Measurements from ENCODE around the gene VCP. TPM values are rescaled to one million over a fixed set of nuclear protein-coding genes. Genes with fewer than 3 reads are reported as not detected.
"Not testable (repeated sequence)": the region's sequence is repeated elsewhere in the genome, so short reads cannot be mapped to it uniquely, and the experiment has no call there.

Gene VCP
- total RNA-seq, 1 donor from 2014 or later: 158 TPM

DNA sequence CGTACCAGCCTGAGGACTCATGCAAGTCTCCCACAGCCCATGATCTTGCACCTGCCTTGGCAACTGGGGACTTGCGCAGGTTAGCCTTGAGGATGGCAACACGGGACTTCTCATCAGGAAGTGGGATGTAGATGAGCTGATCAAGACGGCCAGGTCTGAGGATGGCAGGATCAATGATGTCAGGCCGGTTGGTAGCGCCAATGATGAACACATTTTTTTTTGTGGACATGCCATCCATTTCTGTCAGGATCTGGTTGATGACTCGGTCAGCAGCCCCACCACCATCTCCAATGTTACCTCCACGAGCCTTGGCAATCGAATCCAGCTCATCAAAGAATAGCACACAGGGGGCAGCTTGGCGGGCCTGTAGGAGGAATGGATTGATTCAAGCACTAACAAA is 13.0 kb downstream of the VCP start:
- ATAC-seq: no peak

DNA sequence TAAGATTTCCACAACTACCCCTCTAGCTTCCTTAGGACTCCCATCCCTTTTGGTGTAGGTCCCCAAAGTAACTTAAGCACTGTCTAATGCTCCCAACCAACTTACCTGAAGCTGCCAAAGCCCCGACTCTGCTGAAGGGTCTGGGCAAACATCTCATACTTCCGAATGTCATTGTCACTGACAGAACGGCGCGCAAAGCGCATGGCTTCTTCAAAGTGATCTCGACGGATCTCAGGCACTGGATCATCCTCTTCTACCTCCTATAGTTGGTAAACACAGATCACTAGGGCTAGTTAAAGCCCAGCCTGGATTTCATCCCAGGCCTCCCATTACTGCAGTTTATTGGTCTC is 15.2 kb downstream of the VCP start:
- ATAC-seq: no peak

DNA sequence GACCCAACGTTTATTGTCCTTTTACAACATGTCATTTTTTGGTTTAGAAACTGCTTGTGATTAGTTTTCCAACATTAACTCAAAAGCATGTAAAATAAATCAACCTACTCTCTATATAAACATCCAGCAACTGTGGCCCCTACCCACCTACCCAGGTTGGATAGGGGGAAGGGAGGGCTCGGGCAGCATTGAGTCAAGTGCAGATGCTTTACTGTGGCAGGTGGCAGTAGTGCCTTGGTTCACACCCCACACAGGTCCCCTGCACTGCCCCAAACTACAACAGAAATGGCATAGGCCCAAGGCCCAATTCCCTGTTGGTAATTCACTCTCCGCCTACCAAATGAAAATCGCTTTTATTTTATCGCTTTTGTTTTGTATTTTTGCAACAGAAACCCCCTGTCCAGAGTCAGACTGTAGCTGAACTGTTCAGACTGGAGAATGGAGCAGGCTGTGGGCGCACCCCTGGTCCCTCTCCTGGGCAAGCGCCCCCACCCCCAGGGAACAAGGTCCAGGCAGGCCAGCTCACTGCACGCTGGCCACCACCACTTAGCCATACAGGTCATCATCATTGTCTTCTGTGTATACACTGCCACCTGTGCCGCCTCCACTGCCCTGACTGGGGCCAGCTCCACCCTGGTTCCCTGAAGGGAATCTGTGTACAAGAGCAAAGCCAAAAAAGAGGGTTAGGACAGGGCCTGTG is 15.7 kb downstream of the VCP start:
- peak; percentile 14 for ATAC-seq

DNA sequence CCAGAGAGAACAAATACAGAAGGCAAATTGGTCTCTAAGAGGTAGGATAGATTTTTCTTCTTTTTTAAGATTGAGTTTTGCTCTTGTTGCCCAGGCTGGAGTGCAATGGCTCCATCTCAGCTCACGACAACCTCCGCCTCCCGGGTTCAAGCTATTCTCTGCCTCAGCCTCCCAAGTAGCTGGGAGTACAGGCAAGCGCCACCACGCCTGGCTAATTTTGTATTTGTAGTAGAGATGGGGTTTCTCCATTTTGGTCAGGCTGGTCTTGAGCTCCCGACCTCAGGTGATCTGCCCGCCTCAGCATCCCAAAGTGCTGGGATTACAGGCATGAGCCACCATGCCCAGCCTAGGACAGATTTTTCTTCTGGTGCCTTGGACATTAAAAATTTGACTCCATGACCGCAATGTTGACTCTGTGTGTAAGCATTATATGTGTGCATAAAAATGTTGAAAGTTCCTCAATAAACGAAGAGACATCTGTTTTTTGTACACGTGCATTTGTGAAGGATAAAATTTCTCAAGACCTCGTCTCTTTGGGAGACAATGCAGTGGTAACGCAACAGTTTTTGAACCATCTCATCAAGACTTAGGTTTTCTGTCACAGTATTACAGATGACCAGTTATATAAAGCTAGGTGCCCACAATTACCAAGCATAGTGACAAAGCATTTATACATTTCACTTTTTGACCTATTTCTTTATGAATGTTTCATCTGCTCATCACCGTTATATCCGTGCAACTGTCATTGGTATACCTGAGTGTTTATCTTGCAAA is 17.4 kb downstream of the VCP start:
- ATAC-seq: no peak

DNA sequence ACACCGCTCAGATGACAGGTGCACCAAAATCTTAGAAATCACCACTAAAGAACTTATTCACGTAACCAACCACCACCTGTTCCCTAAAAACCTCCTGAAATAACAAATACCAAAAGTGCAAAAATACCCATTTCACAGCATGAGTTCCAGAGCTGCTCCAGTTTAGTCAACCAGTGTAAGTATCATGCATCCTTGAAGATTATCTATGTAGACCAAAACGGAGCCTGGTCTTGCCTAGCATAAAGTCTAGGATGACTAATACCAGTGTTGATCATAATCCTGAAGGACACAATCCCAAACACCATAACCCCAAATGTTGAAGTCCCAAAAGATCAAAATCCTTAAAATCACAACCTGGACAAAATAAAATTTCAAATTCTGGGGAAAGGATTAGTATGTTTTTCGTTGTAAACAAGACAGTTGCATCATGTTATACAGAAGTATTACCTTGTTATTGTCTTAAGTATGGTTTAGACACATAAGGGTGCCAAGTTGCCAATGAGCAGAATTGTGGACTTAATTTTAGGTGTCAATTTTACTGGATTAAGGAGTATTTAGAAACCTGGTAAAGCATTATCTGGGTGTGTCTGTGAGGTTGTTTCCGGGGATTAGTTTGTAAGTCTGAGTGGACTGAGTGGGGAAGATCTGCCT is 18.1 kb downstream of the VCP start:
- ATAC-seq: no peak

DNA sequence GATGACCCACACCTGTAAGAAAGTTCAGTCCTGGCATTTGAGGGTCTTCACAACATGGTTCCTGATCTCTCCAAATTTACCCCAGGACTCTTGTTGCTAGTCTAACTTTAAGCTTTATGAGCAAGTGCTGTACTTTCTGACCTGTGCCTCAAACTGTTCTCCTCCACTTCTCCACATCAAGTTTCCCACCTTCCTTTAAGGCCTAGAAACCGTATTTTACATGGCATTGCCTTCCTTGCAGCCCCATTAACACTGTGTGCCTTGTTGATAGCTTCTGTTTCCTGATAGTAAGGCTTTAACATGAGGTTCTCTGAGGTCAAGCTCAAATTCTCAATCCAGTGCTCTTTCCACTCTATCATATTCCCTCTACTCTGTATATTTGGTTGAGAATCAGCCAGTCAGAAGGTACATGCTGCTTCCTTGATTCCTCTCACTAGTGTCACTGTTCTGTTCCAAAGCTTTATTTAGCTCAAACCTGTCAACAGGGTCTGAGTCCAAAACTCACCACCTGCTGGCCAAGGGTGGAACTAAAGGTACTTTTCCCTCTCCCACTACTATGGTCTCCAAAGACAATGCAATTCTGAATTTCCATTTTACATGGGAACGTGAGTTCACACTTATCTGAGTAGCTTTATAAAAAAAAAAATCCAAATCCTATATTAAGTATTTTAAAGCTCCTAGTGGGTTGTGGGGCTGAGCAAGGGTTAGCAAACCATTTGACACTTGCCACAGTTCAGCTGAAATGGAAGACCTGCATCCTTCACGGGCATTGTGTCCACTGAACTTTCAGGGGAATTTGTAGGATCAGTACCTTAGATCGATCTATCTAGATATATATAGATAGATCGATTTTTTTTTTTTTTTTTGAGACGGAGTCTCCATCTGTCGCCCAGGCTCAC is 21.1 kb downstream of the VCP start:
- peak; percentile 80 for ATAC-seq

DNA sequence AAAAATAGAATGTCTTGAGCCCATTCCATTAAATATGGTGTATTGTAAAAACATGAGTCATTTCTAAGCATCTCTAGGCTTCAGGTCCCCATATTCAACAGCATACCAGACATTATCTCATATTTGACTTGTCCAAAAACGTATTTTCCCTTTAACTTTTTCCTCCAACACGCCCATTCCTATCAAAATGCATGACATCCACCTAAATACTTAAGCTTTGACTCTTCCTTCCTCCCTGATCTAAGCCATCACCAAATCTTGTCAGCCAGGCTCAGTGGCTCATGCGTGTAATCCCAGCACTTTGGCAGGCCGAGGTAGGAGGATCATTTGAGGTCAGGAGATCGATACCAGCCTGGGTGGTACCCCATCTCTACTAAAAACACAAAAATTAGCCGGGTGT is 23.9 kb downstream of the VCP start:
- ATAC-seq: no peak

DNA sequence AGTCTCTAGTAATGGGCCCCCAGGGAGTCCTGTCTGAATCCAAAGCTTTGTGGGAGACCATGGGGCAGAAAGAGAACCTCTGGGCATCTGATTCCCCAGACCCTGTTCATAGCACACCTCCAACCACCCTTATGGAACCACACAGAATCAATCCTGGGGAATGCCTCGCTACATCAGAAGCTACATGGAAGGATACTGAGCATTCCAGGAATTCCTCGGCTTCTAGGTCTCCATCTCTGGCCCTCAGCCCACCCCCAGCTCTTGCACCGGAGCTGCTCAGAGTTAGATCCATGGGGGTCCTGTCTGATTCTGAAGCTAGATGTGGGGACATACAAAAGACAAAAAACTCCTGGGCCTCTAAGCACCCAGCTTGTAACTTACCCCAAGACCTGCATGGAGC is 28.4 kb downstream of the VCP start:
- ATAC-seq: no peak

DNA sequence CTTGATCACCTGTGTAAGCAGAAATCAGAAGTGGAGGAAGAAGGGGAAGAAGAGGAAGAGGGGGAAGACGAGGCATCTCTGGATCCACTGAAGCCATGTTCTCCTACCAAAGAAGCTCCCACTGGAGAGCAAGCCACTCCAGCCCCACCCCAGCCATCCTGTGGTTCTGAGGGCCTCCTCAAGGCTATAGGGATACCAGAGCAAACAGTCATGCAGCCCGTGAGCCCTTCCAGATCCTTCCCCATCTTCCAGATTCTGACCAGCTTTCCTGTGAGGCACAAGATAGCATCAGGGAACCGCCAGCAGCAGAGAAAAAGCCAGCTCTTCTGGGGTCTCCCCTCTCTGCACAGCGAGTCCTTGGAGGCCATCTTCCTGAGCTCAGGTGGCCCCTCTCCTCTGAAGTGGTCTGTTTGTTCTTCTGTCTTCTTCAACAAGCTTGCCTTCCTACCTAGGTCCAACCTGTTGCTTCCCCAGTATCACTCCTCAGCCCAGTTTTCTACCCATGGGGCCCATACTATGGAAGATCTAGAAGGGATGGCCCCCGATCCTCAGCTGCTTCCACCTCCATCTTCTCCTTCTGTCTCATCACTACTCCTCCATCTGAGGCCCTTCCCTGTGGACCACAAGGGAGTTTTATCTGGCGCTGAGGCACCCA is 29.4 kb downstream of the VCP start:
- no peak for ATAC-seq

DNA sequence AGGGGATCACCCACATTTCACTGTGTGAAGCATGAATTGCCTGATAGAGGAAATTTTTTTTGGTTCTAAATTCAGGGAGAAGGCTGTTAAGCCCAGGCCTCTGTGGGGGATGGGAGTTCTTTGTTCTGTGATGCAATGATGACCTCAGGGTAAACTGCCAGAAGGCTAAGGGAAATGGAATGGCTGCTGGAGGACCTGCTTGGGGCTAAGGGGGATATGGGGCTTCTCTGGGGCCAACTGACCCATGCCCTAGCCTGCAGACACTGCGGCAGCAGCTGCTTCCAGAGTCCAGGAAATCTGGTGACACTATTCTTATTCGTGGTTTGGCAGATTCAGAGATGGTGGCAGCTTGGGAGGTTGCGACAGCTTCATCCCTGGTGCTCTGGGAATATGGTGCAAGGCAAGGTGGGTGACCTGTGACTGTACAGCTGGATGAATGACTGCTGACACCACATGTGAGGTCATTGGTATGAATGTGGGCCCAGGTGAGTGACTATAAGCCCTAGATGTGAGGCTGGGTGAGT is 30.3 kb downstream of the VCP start:
- peak; percentile 56 for ATAC-seq

DNA sequence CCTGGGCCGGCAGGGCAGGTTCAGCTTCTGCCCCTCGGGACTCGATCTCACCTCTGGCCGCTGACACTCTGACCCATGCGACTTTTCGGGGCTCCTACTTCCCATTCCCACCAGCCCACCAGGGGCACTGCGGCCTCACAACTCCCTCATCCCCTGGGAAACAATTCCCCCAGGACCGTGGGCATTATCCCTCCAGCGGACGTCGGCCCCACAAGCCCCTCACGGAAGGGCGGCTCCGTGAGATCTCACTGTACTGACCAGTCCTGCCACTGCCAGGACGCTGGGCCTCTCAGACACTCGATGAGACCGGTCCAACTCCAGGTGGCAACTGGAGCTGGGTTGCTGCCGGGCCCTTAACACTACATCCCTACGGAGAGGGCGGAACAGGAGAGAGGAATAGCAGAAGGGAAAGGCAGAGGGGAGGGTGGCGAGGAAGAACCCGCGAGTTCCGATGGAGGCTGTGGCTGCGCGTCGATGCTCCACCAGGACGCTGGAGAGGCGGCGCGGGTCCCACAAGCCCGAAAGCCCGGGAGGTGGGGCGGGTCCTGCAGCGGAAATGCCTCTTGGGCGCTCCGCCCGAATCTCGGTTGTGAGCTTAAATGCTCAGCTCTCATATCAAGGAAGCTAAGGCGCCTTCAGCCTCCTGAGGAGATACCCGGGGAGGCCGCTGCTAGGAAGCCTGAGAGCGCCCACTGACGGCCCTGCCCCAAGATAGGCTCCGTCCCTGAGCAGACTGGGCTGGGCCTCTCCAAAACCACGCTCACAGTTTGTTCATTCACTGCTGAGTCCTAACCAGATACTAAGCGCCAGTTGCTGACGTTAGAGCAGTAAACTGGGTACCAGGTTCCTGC is 36.3 kb downstream of the VCP start:
- peak; percentile 58 for ATAC-seq

DNA sequence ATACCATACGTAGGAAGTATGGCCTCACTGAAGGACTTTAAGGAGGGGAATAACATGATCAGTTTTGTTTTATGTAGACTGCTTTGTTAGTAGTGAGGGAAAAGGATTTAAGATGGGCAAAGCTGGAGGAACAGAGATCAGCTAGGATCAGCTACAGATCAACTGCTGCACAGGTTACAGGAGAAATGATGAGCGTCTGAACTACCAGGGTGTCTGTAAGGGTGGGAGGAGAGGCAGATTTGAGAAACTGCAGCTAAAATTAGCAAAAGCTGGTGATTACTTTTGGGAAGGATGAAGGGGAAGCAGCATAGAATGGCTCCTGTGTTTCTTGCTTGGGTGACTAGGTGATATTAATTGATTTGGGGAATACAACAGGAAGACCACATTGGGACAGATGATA is 39.3 kb downstream of the VCP start:
- ATAC-seq: no peak

DNA sequence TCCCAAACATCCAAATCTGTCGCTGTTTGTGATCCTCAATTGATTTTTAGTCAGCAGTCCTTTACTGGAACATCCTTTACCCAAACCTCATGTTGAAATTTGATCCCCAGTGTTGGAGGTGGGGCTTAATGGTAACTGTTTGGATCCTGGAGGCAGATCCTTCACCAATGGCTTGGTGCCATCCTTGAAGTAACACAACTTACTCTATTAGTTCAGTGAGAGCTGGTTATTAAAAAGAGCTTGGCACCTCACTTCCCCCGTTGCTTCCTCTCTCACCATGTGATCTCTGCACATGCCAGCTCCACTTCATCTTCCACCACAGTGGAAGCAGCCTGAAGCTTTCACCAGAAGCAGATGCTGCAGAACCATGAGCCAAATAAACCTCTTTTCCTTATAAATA is 42.6 kb downstream of the VCP start:
- ATAC-seq: peak; percentile 19

DNA sequence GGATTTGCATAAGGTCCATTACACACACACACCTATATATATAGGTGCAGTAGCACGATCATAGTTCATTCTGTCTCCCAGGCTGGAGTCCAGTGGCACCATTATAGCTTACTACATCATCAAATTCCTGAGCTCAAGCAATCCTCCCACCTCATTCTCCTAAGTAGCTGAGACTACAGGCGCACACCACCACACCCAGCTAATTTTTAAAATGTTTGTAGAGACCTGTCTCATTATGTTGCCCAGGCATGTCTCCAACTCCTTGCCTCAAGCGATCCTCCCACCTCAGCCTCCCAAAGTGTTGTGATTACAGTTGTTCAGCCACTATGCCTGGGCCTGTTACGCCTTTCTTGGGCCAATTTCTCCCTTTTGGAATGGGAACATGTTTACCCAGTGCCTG is 43.2 kb downstream of the VCP start:
- peak; percentile 42 for ATAC-seq

DNA sequence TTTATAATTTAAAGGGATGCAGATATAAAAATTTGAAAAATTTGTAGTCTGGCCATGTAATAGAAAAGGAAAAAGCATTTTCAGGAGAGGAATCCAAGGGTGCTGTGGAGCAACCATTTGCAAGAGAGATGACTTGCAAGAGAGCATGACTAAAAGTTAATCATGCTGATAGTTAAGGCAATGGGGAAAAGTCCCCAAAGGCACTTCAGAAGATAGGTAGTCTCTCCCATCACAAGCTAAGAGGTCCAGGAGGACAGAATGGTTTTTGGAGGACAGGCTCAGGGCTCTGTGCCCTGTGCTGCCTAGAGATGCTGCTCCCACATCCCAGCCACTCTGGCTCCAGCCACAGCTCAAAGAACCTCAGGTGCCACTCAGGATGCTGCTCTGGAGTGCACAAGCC is 44.1 kb downstream of the VCP start:
- peak; percentile 25 for ATAC-seq

DNA sequence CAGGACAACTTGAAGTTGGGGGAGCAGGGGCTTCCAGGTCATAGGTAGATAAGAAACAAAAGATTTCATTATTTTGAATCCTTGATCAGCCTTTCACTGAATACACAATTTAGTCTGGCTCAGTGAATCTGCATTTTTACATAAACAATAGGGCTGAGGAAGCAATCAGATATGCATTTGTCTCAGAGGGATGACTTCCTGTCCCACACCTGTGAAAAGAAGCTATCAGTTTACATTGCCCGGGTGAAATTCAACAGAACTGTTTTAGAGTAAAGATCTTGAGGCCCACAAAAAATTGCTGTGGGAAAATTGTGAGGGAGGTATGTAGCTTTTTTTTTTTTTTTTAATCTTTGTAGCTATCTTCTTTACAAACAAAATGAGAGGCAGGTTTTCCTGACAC is 44.6 kb downstream of the VCP start:
- ATAC-seq: no peak

DNA sequence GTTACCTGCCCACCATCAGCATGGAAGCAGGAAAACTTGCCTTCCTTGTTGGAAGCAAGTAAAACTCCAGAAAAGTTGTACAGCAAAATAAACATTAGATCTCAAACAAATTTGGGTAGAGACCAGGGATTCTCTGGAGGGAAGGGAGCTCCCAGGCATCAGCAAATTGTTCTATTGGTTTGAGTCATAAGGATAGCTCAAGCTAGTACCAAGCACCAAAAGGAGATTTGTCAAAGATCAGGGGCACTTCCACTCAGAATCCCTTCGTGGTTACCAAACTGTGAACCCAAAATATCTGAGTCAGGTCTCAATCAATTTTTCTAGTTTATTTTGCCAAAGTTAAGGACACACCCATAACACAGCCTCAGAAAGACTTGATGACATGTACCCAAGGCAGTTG is 45.1 kb downstream of the VCP start:
- ATAC-seq: no peak

DNA sequence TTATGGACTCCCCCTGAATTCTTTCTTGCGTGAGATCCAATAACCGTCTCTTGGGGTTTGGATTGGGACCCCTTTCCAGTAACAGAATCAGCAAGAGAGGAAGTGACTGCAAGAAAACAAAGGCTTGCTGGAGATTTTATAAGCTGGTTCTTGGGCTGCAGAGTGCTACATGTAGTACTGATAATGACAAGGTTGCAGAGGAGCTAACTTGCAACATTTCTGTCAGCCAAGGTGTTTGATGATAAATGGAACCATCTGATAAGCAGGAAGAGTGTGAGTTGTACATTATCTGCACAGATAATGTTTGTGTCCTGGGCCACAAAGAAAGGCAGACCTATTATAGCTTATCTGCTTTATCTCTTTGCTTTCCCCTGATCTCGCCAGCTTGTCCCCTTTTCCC is 45.8 kb downstream of the VCP start:
- no peak for ATAC-seq

DNA sequence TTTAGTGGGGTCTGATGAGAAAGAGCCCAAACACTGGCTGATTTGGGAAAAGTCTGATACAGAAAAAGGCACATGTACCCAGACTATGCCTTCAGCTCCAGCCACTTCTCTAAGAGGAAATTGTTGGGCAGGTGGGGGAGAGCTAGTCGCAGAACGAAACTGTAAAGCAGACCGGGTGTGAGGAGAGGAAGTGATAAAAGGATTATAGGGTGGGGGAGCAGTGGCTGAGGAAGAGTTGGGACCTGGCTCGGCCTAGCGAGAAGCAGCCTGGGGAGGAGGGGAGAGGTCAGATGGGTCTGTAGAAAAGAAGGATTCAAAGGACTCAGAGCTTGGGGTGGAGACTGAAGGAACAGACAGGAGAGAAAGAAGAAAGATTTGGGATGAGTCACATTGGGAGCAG is 49.0 kb downstream of the VCP start:
- ATAC-seq: not testable (repeated sequence)

DNA sequence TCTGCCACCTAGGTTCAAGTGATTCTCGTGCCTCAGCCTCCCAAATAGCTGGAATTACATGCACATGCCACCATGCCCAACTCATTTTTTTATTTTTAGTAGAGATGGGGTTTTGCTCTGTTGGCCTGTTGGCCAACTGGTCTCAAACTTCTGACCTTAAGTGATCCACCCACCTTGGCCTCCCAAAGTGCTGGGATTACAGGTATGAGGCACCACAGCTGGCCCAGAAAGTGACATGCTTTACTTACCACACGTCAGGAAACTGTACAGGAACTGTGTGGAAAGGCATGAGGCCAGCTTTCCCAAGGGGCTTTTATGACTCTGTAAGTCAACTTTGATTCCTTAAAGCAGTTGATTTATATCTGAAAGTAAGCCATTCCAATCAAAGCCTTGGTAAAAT is 57.9 kb downstream of the VCP start:
- ATAC-seq: no peak

DNA sequence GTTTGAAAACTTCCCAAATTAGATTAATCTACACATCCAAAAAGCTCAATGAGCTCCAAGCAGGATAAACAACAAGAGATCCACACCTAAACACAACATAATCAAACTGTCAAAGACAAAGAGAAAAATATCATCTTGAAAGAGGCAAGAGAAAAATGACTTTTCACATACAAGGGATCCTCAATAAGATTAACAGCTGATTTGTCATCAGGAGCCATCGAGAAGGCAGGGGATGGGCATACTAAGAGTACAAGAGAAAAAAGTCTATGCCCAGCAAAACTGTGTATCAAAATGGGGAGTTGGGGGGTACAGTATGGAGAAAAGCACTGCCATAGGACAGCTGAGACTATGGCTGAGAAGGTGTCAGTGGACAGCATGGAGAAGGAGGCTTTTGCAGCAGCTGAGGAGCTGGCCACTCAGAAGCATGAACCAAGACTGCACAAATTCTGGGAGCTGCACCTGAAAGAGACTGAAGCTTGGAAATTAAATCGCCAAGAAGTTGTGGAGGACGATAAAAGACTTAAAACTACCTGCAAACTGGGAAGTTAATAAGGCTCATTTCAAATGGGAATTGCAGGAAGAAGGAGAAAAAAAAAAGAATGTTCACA is 62.0 kb downstream of the VCP start:
- ATAC-seq: no peak

Data from esophagus mucosa (tissue), 1 donor.